ENCODE data around the gene MKLN1.

MKLN1 gene

GRCh38 chr7:131431756-131432155, 104.1 kb downstream of the MKLN1 start:
- Histone ChIP-seq H3K27ac (ENCODE audit: low read depth, low read length) (no peak overlapping the region), H3K4me3 (ENCODE audit: insufficient read depth, low read length, poor library complexity, severe bottlenecking) (no peak overlapping the region), H3K36me3 (ENCODE audit: low read length) (peaks cover 18% of the 10 kb centered on the region; the same call in 1 of the 2 replicates), H3K79me2 (ENCODE audit: insufficient read depth, low read length) (no peaks in the 10 kb centered on the region), H2AFZ (ENCODE audit: low read depth, low read length, severe bottlenecking) (no peak overlapping the region), H3K4me2 (ENCODE audit: low read depth, low read length, poor library complexity, severe bottlenecking) (no peak overlapping the region), H3K9me3 (ENCODE audit: insufficient read depth, low read length) (no peaks in the 10 kb centered on the region), H3K9ac (ENCODE audit: low read length) (no peak overlapping the region), H3K9me2 (replicated peaks; ENCODE audit: insufficient read depth, low read length) (no peaks in the 10 kb centered on the region), H4K20me1 (ENCODE audit: low read depth, low read length) (no peaks in the 10 kb centered on the region), H3F3A (ENCODE audit: insufficient read depth) (no peaks in the 10 kb centered on the region), H3K27me3 (ENCODE audit: low read length) (no peaks in the 10 kb centered on the region)
- TF ChIP-seq, protein P1, sequence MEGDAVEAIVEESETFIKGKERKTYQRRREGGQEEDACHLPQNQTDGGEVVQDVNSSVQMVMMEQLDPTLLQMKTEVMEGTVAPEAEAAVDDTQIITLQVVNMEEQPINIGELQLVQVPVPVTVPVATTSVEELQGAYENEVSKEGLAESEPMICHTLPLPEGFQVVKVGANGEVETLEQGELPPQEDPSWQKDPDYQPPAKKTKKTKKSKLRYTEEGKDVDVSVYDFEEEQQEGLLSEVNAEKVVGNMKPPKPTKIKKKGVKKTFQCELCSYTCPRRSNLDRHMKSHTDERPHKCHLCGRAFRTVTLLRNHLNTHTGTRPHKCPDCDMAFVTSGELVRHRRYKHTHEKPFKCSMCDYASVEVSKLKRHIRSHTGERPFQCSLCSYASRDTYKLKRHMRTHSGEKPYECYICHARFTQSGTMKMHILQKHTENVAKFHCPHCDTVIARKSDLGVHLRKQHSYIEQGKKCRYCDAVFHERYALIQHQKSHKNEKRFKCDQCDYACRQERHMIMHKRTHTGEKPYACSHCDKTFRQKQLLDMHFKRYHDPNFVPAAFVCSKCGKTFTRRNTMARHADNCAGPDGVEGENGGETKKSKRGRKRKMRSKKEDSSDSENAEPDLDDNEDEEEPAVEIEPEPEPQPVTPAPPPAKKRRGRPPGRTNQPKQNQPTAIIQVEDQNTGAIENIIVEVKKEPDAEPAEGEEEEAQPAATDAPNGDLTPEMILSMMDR (IDR thresholded peaks at IDR 0.05; ENCODE audit: insufficient read depth, low read length, poor library complexity, severe bottlenecking): no peak
- TF ChIP-seq EZH2phosphoT487 (conservative IDR thresholded peaks at IDR 0.05; ENCODE audit: low read length): no peak

- peaks cover 5% of the 10 kb centered on the region; the same call in 1 of the 2 replicates for H3K9me3 ChIP-seq (ENCODE audit: insufficient read depth, low read length)
- no peaks in the 10 kb centered on the region for H3K27me3 ChIP-seq (ENCODE audit: low read length)
- no peaks in the 10 kb centered on the region for H4K20me1 ChIP-seq (ENCODE audit: low read depth, low read length)
- no peaks in the 10 kb centered on the region for H3F3A ChIP-seq (ENCODE audit: insufficient read depth)
- H3K9ac ChIP-seq (ENCODE audit: low read length): no peak overlapping the region
- TF ChIP-seq, protein P1 (IDR thresholded peaks at IDR 0.05; ENCODE audit: insufficient read depth, low read length, poor library complexity, severe bottlenecking): no peak
- TF ChIP-seq EZH2phosphoT487 (conservative IDR thresholded peaks at IDR 0.05; ENCODE audit: low read length): no peak
- H3K4me3 ChIP-seq (ENCODE audit: insufficient read depth, low read length, poor library complexity, severe bottlenecking): no peak overlapping the region
- no peak overlapping the region for H3K4me2 ChIP-seq (ENCODE audit: low read depth, low read length, poor library complexity, severe bottlenecking)
- H3K36me3 ChIP-seq (ENCODE audit: low read length): peaks cover 54% of the 10 kb centered on the region
- H2AFZ ChIP-seq (ENCODE audit: low read depth, low read length, severe bottlenecking): no peak overlapping the region
- no peak overlapping the region for H3K27ac ChIP-seq (ENCODE audit: low read depth, low read length)
- no peaks in the 10 kb centered on the region for H3K9me2 ChIP-seq (replicated peaks; ENCODE audit: insufficient read depth, low read length)
- H3K79me2 ChIP-seq (ENCODE audit: insufficient read depth, low read length): no peaks in the 10 kb centered on the region
Measured at GRCh38 chr7:131436384-131436783, 108.7 kb downstream of the MKLN1 start.

- H3K4me2 ChIP-seq (ENCODE audit: low read depth, low read length, poor library complexity, severe bottlenecking): no peak overlapping the region
- H3K36me3 ChIP-seq (ENCODE audit: low read length): peaks cover 52% of the 10 kb centered on the region
- no peaks in the 10 kb centered on the region for H3K79me2 ChIP-seq (ENCODE audit: insufficient read depth, low read length)
- H3F3A ChIP-seq (ENCODE audit: insufficient read depth): 0 out of 2 replicates have a peak, but pooled peaks cover 7% of the 10 kb centered on the region
- no peaks in the 10 kb centered on the region for H4K20me1 ChIP-seq (ENCODE audit: low read depth, low read length)
- no peaks in the 10 kb centered on the region for H3K27me3 ChIP-seq (ENCODE audit: low read length)
- H3K9me3 ChIP-seq (ENCODE audit: insufficient read depth, low read length): peaks cover 5% of the 10 kb centered on the region; the same call in 1 of the 2 replicates
- H3K9me2 ChIP-seq (replicated peaks; ENCODE audit: insufficient read depth, low read length): no peaks in the 10 kb centered on the region
- no peak overlapping the region for H2AFZ ChIP-seq (ENCODE audit: low read depth, low read length, severe bottlenecking)
- H3K27ac ChIP-seq (ENCODE audit: low read depth, low read length): no peak overlapping the region
- no peak overlapping the region for H3K9ac ChIP-seq (ENCODE audit: low read length)
- TF ChIP-seq, protein P1 (IDR thresholded peaks at IDR 0.05; ENCODE audit: insufficient read depth, low read length, poor library complexity, severe bottlenecking): no peak
- TF ChIP-seq EZH2phosphoT487 (conservative IDR thresholded peaks at IDR 0.05; ENCODE audit: low read length): no peak
- no peak overlapping the region for H3K4me3 ChIP-seq (ENCODE audit: insufficient read depth, low read length, poor library complexity, severe bottlenecking)
Measured at GRCh38 chr7:131438969-131439368, 111.3 kb downstream of the MKLN1 start.

Data from SU-DHL-6 (cell line).